CD14-positive monocyte (primary cell): ENCODE data around the gene PIK3R3. TPM values are rescaled to one million over a fixed set of nuclear protein-coding genes. Genes with fewer than 3 reads are reported as not detected.

Experiments used
- DNase-seq, 3 donors: peaks; one replicate each; pipeline ENCODE4 v3.0.0-alpha.2; 2011 to 2022
- H2AFZ ChIP-seq: 2 replicates; pipeline ENCODE4 v1.6.0; 2012; ENCODE audit warnings: mild to moderate bottlenecking, low read depth, low read length, inconsistent platforms; ENCODE audit not compliant: insufficient read depth, poor library complexity, severe bottlenecking
- H3K27ac ChIP-seq, 2 donors: 1 replicate in 1 of 2; 2 replicates in 1 of 2; pipeline ENCODE4 v1.5.1; 2012 to 2013; ENCODE audit warnings: low read length in 2 of 2, control low read depth in 1 of 2, inconsistent platforms in 1 of 2, low read depth in 1 of 2, mild to moderate bottlenecking in 1 of 2
- H3K27me3 ChIP-seq, 2 donors: one replicate each; pipeline versions ENCODE4 v1.6.0 to v1.6.1; 2011 to 2013; ENCODE audit warnings: low read length in 2 of 2; ENCODE audit not compliant: control insufficient read depth in 2 of 2, insufficient read depth in 2 of 2
- H3K36me3 ChIP-seq, 2 donors: replicated peaks in 1 of 2; 1 replicate in 1 of 2; 2 replicates in 1 of 2; pipeline versions ENCODE4 v1.5.1 to v1.6.1; 2012 to 2013; ENCODE audit warnings: low read length in 2 of 2, control low read depth in 1 of 2, inconsistent platforms in 1 of 2, mild to moderate bottlenecking in 1 of 2; ENCODE audit not compliant: insufficient read depth in 2 of 2, control insufficient read depth in 1 of 2
- H3K4me1 ChIP-seq, 2 donors: 1 replicate in 1 of 2; 2 replicates in 1 of 2; pipeline versions ENCODE4 v1.5.1 to v1.6.1; 2012 to 2013; ENCODE audit warnings: low read length in 2 of 2, control low read depth in 1 of 2, inconsistent platforms in 1 of 2, mild to moderate bottlenecking in 1 of 2, moderate library complexity in 1 of 2; ENCODE audit not compliant: insufficient read depth in 2 of 2, control insufficient read depth in 1 of 2
- H3K4me2 ChIP-seq: replicated peaks from 2 replicates; pipeline ENCODE3; 2012; ENCODE audit warnings: low read length, moderate library complexity, mild to moderate bottlenecking; ENCODE audit not compliant: poor library complexity, severe bottlenecking; ENCODE audit errors: extremely low read depth
- H3K4me3 ChIP-seq, 3 experiments: fragments of 200-600 bp in 1 of 3; sonication (generic) in 1 of 3; replicated peaks in 1 of 3; 1 replicate in 2 of 3; 2 replicates in 1 of 3; pipeline ENCODE4 v1.5.1; 2011 to 2013; ENCODE audit warnings: low read length in 3 of 3, mild to moderate bottlenecking in 3 of 3, control low read depth in 2 of 3, low read depth in 2 of 3, inconsistent platforms in 1 of 3, moderate library complexity in 1 of 3
- H3K79me2 ChIP-seq: 2 replicates; pipeline ENCODE4 v1.6.0; 2012; ENCODE audit warnings: mild to moderate bottlenecking, control low read depth, inconsistent platforms, low read length, moderate library complexity; ENCODE audit not compliant: insufficient read depth
- H3K9ac ChIP-seq: 2 replicates; pipeline ENCODE4 v1.6.0; 2017; ENCODE audit warnings: low read length, mild to moderate bottlenecking; ENCODE audit not compliant: insufficient read depth, poor library complexity, severe bottlenecking
- H3K9me3 ChIP-seq, 2 donors: replicated peaks in 1 of 2; 1 replicate in 1 of 2; 2 replicates in 1 of 2; pipeline versions ENCODE4 v1.5.1 to v1.6.1; 2012 to 2013; ENCODE audit warnings: low read length in 2 of 2, control low read depth in 1 of 2; ENCODE audit not compliant: control insufficient read depth in 1 of 2, insufficient read depth in 1 of 2
- H4K20me1 ChIP-seq: 2 replicates; pipeline ENCODE4 v1.6.0; 2012; ENCODE audit warnings: mild to moderate bottlenecking, low read length, control low read depth, moderate library complexity; ENCODE audit not compliant: insufficient read depth
- H3K27ac Mint-ChIP-seq, 7 donors: one replicate each; pipeline ENCODE4 v1.8.0; 2020; ENCODE audit warnings: mild to moderate bottlenecking in 7 of 7, mixed read lengths in 7 of 7, moderate library complexity in 6 of 7, inconsistent platforms in 2 of 7
- H3K27me3 Mint-ChIP-seq, 3 donors: one replicate each; pipeline ENCODE4 v1.8.0; 2021 to 2022; ENCODE audit warnings: low read depth in 3 of 3, mild to moderate bottlenecking in 3 of 3, mixed read lengths in 3 of 3, moderate library complexity in 3 of 3, inconsistent platforms in 1 of 3
- H3K36me3 Mint-ChIP-seq, 2 donors: one replicate each; pipeline ENCODE4 v1.8.0; 2020; ENCODE audit warnings: mixed read lengths in 2 of 2, inconsistent platforms in 1 of 2, mild to moderate bottlenecking in 1 of 2
- H3K4me1 Mint-ChIP-seq: one replicate; pipeline ENCODE4 v1.8.0; 2020; ENCODE audit warnings: mild to moderate bottlenecking, mixed read lengths
- H3K4me3 Mint-ChIP-seq, 2 donors: one replicate each; pipeline ENCODE4 v1.8.0; 2020; ENCODE audit warnings: mild to moderate bottlenecking in 2 of 2, mixed read lengths in 2 of 2, moderate library complexity in 1 of 2
- H3K9me3 Mint-ChIP-seq, 7 donors: one replicate each; pipeline ENCODE4 v1.8.0; 2020 to 2022; ENCODE audit warnings: mixed read lengths in 7 of 7, mild to moderate bottlenecking in 6 of 7, moderate library complexity in 6 of 7, inconsistent platforms in 2 of 7
- WGBS: methylation state at CpG from one replicate; pipeline ENCODE4 v1.1.5; 2013; ENCODE audit warnings: missing lambda C conversion rate; ENCODE audit not compliant: insufficient coverage; 5-methylcytosine and 5-hydroxymethylcytosine counted together
- intact Hi-C, 2 donors: fragments of 100-400 bp; cut with micrococcal nuclease; formaldehyde crosslinking; loops; one replicate each; pipeline versions ENCODE4 v1.15.0 to v1.15.1; 2023
- polyA plus RNA-seq, 3 donors: library from polyadenylated mRNA; depleted of rRNA in 1 of 3; unstranded in 2 of 3; stranded (reverse) in 1 of 3; fragments of 300-500 nt in 2 of 3; fragments of >200 nt in 1 of 3; fragmentation: Illumina TruSeq in 2 of 3; gene quantifications; 1 replicate in 2 of 3; 2 replicates in 1 of 3; pipeline ENCODE4 v1.2.3, GENCODE V29; 2012 to 2021
- TF ChIP-seq, protein P1 (sequence below): fragments of 200-600 bp; IDR thresholded peaks from one replicate; pipeline ENCODE4 v1.8.0; 2022; ENCODE audit warnings: antibody characterized with exemption, mild to moderate bottlenecking

Gene PIK3R3
- polyA plus RNA-seq, 3 donors, result 0.09 to 0.28 (median 0.17) TPM

DNA sequence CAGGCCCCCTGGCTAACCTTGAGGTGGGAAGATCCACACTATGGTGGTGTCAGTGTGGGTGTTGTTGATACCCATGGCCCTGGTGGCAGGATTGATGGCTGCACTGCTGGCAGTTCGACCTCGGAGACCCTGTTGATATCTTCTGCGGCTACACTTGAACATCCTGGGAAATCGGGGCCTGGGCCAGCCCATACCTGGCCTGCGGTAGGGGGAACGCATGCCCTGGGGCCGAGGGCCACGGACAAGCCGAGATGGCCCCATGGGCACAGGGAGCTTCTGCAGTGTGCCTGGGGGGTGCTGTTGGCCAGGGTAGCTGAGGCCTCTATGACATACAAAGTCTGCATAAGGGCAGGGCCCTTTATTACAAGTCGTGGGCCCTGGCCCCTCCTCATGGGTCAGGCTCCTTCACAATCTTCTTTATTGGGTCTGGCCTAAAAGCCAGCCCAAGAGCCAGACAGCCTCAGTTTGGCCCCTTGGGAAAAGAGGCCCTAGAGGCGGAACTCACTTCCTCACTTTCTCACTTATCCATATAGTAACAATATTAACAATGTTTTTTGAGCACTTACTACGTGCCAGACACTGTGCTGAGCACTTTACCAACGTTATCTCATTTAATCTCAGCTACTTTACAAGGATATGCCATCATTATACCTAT is 43.9 kb upstream of the PIK3R3 start, which contains the start of gene P3R3URF:
TSS of gene P3R3URF (minus strand) at position 278 of the 655 bp plus-strand sequence. CDS start at position 261, 17 bp downstream.
- WGBS, result 92% methylated on average over 12 of the region's 13 CpGs
- no peaks in the 10 kb centered on the region for H3K27me3 ChIP-seq
- no peak within 1 kb of the TSS for H3K4me3 ChIP-seq
- Mint-ChIP-seq H3K27ac (no peak within 1 kb of the TSS), H3K9me3 (peaks cover 0 to 2% (median 0%) of the 10 kb centered on the region in 7 donors), H3K4me1 (no peaks in the 10 kb centered on the region), H3K36me3 (no peaks in the 10 kb centered on the region), H3K27me3 (peaks cover 2 to 3% (median 2%) of the 10 kb centered on the region in 3 donors), H3K4me3 (no peak within 1 kb of the TSS)
- DNase-seq, result no peak
- H2AFZ ChIP-seq, result no peak within 1 kb of the TSS
- H3K79me2 ChIP-seq, result no peaks in the 10 kb centered on the region
- intact Hi-C loops, result no loop called here
- no peaks in the 10 kb centered on the region for H3K36me3 ChIP-seq
- TF ChIP-seq, protein P1, sequence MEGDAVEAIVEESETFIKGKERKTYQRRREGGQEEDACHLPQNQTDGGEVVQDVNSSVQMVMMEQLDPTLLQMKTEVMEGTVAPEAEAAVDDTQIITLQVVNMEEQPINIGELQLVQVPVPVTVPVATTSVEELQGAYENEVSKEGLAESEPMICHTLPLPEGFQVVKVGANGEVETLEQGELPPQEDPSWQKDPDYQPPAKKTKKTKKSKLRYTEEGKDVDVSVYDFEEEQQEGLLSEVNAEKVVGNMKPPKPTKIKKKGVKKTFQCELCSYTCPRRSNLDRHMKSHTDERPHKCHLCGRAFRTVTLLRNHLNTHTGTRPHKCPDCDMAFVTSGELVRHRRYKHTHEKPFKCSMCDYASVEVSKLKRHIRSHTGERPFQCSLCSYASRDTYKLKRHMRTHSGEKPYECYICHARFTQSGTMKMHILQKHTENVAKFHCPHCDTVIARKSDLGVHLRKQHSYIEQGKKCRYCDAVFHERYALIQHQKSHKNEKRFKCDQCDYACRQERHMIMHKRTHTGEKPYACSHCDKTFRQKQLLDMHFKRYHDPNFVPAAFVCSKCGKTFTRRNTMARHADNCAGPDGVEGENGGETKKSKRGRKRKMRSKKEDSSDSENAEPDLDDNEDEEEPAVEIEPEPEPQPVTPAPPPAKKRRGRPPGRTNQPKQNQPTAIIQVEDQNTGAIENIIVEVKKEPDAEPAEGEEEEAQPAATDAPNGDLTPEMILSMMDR, result no peak
- no peaks in the 10 kb centered on the region for H3K9me3 ChIP-seq
- no peak within 1 kb of the TSS for H3K27ac ChIP-seq
- peaks cover 0 to 4% of the 10 kb centered on the region in 2 donors for H3K4me1 ChIP-seq
- H3K4me2 ChIP-seq, result no peak within 1 kb of the TSS
- no peak within 1 kb of the TSS for H3K9ac ChIP-seq
- no peaks in the 10 kb centered on the region for H4K20me1 ChIP-seq

DNA sequence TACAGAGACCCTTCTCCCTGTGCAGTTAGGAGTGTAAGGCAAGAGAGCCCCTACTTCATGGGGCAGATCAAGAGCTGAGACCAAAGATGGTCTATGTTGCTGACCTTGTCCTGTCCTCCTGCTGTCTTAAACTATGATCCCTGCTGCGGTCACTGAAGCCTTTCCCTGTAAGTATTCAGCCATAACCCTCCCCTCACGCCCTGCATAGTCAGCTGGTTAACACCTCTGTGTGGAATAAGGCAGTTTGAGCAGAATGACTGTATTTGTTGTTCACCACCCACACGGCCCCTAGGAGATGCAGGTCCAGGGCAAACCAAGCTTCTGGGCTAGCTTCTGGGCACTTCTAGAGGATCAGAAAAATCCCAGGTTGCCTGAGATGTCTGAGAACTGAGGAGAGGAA is 42.8 kb upstream of the PIK3R3 start:
- H3K36me3 ChIP-seq, result no peaks in the 10 kb centered on the region
- peaks cover 0 to 2% (median 0%) of the 10 kb centered on the region in 7 donors for H3K9me3 Mint-ChIP-seq
- H3K27me3 ChIP-seq, result no peaks in the 10 kb centered on the region
- H3K27ac Mint-ChIP-seq, result no peak overlapping the region
- H3K36me3 Mint-ChIP-seq, result no peaks in the 10 kb centered on the region
- no peak overlapping the region for H3K4me3 Mint-ChIP-seq
- no peak overlapping the region for H3K9ac ChIP-seq
- DNase-seq, result no peak
- TF ChIP-seq, protein P1, result no peak
- H3K79me2 ChIP-seq, result no peaks in the 10 kb centered on the region
- peaks cover 3 to 6% (median 5%) of the 10 kb centered on the region in 3 donors for H3K27me3 Mint-ChIP-seq
- H2AFZ ChIP-seq, result no peak overlapping the region
- peaks cover 0 to 4% of the 10 kb centered on the region in 2 donors for H3K4me1 ChIP-seq
- H3K4me2 ChIP-seq, result no peak overlapping the region
- no peak overlapping the region for H3K27ac ChIP-seq
- no peaks in the 10 kb centered on the region for H3K9me3 ChIP-seq
- H3K4me1 Mint-ChIP-seq, result no peaks in the 10 kb centered on the region
- 100% methylated on average over 1 of the region's 3 CpGs for WGBS
- H4K20me1 ChIP-seq, result no peaks in the 10 kb centered on the region
- no peak overlapping the region for H3K4me3 ChIP-seq
- intact Hi-C loops, result no loop called here
